Stimulated activated CD8-positive, alpha-beta memory T cell treated with anti-CD3 and anti-CD28 coated beads, Interleukin-15, amount 100 ng/mL, for 1 hour (primary cell): ENCODE results near the gene ARID1B.

Experiments
- DNase-seq: peaks from one replicate; pipeline ENCODE4 v3.0.0-alpha.2; 2020; ENCODE audit warnings: low read depth

The ARID1B gene

DNA sequence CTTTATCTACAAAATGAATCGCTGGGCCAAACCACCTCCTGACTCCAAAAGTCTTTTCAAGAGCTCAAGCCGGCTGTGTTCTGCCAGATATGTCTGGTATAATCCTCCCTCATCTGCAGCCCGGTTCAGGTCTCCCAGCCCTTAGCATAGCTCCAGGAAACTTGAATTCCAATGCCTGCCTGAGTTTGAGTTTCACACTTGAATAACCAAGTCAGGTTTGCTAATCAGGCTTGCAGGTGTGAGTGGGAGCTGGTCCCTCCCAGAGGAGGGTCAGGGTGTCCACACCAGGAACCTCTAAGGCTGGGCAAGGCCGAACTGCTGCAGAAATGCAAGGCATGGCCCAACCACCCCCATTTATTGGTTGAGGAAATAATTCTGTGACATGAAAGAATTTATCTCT lies 449.6 kb downstream of the ARID1B start:
- no peak for DNase-seq

DNA sequence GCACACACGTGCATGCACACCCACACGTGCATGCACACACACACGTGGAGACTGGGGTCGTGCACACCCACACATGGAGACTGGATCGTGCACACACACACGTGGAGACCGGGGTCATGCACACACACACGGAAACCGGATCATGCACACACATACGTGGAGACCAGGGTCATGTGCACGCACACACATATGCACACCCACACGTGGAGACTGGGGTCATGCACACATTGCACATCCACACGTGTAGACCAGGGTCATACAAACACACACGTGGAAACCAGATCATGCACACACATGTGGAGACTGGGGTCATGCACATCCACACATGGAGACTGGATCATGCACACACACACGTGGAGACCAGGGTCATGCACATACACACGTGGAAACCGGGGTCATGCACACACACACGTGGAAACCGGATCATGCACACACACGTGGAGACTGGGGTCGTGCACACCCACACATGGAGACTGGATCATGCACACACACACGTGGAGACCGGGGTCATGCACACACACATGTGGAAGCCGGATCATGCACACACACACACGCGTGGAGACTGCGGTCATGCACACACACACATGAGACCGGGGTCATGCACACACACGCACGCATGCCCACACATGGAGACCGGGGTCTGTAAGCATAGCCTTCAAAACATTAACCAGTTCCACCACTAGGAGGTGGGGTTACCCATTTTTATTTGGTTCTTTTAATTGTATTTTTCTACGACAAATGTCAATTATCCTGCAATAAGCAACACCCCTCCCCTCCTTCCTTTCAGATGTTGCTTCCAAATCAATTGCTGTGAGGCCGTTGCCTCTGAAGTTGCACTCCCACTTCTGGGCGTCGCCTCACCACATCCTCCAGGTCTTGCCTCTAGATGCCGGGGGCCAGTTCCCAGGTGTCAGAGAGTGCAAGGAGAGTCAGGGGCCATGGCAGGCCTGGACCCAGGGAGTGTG lies 450.3 kb downstream of the ARID1B start:
- DNase-seq = no peak

DNA sequence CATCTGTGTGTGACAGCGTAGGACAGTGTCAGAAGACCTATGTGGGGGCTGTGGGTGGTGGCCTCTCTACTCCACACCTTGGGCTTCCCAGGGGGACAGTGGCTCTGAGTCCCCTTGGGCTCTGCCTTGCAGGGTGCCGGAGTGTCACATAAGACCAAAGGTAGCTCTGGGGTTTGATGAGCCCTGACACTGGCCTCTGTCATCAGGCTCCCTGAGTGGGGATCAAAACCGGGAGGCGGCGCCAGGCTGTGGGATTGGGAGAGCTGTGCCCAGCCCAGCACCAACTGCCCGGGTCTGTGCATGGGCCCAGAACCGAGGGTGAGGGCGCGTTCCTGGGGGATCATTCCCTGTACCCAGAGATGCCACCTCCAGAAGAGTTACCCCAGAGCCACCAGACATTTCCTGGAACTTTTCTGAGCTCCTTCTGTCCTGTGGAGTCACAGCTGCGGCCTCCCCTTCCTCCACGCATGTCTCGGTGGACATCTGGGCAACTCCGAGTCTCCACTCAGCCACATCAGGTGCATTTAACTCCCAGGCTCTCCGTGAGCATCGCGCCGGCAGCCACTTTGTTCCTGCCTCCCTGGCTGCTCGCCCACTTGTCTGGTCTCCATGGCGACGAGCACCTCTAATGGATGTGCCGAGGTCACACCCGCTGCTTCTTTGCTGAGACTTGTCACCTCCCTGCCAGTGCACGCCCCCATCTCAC lies 451.4 kb downstream of the ARID1B start:
- no peak for DNase-seq

DNA sequence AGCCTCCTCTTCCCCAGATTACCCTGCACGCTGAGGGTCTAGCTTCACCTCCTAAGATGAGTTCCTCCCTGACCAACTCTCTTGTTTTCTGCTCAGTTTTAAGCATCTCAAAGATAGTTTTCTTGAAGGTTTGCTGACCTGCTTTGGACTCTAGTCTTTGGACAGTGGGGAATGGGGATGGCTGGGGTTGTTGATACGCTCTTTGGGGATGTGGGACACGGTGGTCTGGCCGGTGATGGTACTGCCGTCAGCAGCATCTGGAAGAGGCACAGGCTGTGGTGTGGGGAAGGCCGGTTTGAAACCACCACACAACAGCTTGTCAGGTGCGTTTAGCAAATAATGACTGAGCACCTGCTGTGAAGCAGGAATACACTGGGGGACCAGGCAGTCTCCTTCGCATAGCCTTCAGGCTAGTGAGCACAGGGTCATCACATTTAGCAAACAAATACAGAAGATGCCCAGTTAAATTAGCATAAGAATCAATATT lies 452.0 kb downstream of the ARID1B start:
- DNase-seq = no peak

DNA sequence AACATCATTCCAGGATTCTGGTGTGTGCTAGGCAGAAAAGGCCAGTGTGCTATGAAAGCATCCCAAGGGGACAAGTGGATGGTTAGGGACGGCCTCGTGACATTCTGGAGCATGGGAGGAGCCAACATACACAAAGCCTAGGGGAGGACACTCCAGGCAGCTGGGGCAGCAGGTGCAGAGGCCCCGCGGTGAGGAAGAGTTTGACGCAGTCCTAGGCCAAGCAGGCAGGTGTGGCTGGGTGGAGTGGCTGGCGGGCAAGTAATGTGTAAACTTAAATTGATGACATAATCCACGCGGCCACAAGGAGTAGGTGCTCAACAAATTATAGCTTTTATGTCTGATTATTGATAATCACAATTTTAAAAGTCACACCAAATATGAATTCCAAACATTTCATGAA lies 452.5 kb downstream of the ARID1B start:
- no peak for DNase-seq

DNA sequence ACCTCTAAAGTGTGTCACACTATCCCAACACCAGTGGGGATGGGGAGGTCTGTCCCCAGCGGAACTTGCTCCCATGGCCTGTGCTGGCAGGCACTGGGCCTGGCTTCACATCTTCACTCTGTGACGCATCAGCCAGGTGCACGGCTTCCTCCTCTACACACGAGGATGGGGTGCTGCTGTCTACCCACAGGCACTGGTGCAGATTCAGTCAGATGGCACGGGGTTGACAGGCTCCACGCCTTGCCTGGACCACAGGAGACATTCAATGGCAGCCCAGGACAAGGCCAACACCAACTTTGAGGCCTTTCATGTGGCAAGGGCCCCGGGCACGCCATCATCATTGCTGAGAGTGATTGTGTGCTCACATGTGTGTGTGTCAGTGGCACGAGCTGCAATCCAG lies 453.7 kb downstream of the ARID1B start:
- no peak for DNase-seq

DNA sequence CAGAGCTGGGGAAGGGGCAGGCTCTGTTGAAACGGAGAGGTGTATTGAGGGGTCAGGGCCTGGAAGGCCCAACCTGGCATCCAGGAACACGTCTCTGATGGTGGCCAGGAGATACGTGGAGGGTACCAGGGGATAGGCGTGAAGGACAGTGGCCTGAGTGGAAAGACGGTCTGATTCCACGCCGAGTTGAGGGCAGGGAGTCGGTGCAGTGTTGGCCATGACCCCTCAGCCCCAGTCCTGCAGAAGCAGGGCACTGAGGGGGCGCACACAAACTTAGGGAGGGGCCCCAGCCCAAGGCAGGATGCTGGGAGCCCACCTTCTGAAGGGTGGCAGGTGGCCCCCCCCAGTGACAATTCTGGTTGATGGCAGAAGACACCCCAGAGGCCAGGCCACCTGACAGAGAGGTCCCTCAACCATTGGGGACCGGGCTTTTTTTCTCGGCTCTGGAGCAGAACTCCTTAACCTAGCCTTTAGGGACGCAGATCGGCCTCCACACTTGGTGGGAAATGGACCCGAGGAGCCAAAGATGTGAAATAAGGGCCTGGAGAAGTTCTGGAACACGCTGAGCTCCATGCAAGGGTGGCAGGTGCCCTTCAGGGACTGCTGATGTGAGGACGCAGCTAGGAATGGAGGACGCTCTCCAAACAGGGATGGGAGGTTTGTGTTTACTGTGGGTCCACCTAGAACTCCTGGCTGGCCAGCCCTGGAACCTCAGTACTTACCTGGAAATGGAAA lies 455.1 kb downstream of the ARID1B start:
- DNase-seq = no peak

DNA sequence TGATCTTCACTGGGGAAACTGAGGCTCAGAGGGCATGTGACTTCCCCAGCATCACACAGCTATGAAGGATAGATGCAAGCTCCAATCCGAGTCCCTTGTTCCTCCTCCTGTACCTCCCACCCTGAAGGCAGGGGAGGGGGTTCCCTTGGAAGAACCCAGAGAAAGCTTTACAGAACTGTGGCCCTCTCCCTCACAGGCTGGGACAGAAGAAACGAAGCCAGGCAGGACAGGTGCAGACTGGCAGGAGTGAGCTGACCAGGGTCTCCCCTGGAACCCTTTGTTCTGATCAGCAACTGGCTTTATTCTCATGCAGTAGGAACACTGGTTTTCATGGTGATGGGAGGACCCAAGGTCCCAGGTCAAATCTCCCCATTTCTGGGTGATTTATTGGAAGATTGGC lies 456.0 kb downstream of the ARID1B start:
- no peak for DNase-seq

DNA sequence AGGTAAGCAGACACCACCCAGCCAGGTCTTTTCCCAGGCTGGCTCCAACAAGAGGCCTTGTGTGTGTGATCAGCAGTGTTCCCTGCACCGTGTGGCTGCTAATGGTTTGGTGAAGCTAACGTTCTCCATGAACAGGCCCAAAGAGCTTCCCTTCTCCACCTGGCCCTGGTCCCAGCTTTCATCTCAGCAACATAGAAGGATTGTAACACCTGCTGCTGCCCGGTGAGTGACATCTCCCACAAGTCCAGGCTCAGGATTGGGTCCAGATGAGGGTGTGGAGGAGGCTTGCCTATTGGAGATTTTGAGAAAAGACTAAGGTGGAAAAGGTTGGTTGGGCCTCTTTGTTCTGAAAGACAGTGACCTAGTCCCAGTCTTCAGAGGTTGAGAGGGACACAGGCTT lies 456.5 kb downstream of the ARID1B start:
- DNase-seq = no peak

DNA sequence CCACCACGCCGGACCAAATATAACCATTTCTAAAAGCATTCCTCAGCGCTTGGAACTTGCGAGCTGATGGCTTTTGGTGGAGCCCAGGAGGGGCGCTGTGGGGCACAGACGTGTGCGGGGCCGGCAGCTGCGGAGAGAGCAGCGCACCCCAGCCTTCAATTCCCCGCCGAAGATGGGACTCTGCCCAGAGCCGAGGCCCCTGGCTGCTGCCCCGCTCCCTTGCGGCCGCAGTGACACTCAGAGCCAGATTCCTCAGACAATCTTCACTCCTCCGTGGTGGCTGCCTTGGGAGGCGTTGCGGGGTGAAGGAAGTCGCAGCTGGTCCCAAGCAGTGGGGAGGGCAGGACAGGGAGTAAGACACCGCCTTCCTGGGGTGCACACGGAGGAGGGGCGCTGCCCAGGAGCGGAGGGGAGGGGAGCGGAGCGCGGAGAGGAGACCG lies 458.4 kb downstream of the ARID1B start:
- DNase-seq = peak; percentile 6

DNA sequence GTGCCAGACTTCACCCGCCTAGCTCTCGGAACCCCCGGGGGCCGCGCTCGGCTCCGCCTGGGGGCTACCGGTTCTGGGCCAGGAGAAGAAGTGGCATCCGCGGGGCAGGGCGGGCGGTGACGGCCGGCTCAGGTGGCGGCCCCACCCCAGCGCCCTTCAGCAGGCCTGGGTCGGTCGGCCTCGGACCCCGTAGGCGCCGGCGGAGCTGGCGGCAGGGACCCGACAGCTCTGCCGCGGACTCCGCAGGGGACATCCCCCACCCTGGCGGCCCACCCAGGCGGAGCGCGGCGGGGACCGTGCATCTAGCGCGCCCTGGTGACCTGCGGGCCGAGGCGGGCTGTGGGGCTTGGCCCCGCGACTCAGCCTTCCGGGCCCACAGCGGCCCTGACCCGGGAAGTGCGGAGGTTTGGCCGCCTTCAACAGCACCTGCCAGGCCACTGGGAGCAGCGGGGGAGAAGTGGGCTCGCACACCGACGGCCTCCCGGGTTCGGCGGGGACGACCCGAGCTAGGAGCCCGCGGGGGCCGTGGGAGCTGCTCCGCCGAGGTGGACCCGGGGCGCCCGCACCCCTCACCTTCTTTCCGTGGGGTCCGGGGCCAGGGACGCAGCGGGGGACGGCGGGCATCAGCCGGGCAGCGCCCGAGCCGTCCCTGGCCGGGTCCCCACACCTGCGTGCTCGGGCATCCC lies 459.0 kb downstream of the ARID1B start:
- peak; percentile 2 for DNase-seq

DNA sequence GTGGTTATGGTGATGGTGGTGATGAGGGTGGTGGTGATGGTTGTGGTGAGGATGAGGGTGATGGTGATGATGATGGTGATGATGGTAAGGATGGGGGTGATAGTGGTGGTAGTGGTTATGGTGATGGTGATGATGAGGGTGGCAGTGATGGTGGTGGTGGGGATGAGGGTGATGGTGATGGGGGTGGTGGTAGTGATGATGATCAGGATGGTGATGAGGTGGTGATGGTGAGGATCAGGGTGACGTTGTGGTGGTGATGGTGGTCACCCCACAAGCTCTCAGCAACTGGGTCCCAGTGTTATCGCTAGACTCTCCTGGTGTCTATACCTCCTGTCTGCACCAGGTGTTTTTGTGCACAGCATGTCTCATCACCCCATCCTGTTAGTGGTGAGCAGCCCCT lies 461.2 kb downstream of the ARID1B start:
- no peak for DNase-seq

DNA sequence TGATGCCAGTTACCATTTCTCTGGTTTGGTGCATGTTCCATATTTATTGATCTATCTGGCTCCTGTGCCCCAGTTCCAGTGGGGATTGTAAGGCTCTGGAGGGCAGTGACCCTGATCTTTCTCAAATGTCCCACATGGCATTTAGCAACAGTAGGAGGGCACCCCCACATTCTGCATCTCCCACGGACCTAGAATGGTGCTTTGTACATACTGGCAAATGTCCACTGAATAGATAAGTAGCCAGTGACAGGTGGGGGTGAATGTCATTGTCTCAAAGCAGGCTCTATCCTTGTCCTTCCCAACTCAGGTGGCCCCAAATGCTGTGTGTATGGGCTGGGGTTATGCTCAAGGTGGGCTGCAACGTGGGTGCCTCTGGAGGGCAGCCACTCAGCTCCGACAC lies 462.0 kb downstream of the ARID1B start:
- DNase-seq = no peak

DNA sequence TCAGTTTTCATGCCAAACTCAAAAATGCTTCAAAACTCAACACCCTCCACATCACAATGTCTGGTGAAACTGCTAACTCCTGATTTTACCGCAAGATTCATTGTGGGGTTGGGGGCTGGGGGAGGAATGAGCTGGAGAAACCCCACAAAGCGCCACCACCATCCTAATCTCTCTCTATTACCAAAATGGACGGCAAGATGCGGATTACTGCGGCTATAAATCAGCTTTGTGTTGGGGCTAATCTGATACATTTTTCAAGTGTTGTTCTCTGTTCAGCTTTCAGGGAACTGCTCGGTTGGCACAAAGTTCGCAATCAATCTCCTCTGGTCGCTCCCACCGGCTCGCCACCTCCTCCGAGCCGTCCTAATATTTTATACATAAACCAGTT lies 462.5 kb downstream of the ARID1B start:
- DNase-seq = no peak

DNA sequence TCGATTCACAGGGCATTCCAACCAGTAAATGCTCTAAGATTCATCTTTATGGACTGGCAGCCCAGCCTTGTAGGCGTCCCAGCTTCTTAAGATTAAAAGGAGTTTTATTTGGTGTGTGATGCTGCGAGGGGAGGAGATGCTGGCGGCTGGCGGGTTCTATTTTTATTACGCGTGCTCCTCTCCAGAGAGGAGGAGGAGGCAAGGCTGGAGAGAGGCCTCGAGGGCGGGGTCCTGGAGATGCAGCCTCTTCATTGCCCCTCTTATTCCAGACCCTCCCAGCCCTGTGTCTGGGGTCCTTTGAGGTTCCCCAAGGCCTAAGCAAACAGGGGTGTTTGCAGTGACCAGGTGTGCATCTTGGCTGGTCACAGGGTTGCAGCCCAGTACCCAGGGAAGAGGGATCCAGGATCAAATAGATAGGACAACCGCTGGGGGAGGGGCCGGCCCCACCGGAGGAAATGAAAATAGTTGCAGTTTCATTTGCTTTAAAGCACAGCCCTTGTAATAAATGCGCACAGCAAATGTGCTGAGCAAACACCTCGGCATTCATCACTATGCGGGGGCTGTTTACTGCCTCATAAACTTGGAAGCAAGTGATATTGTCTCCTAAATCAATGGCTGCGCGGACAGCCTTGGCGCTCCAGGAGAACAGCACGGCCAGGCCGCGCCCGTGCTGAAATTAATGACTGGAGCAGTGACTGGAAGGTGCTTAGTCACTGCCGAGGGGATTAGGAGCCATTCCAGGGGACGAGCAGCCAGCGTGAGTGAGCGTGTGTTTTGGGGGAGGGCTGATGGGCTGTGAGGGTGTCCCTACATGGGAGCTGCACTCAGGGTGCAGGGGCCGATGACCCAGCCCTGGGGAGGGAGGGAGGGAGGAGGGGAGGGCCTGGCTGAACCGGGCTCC lies 463.1 kb downstream of the ARID1B start:
- no peak for DNase-seq

DNA sequence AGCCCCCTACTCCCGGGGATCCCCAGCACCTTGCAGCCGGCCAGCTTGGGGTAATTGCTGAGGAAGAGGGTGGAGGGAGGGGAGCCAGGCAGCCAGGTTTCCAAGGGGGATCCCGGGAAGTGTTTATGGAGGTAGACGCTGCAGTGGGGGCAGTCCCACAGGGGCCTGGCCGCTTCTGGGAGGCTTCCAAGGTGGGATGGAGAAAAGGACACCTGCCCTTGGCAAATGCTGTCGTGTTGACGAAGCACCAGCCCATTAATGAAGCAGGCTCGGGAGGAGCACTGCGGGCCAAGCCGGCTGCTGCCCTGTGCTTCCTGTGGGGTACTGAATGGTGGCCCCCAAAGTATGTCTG lies 463.8 kb downstream of the ARID1B start:
- no peak for DNase-seq

DNA sequence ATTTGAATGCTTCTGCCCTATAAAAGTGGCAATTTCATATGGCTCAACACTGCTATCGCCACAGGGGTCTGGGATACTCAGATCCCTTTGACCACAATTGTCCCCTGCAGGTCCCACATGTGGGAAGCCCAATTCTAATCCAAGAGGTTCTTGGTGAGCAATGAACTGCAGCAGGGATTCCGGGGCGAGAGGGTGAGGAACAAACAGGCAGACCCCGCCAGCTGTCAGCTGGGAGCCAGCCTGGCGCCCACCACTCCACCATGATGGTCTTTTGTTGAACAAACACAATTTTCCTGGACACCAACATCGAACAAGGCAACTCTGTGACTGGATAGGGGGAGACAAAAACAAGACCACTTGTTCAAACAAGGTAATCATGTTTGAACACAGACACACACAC lies 465.6 kb downstream of the ARID1B start:
- DNase-seq = no peak

DNA sequence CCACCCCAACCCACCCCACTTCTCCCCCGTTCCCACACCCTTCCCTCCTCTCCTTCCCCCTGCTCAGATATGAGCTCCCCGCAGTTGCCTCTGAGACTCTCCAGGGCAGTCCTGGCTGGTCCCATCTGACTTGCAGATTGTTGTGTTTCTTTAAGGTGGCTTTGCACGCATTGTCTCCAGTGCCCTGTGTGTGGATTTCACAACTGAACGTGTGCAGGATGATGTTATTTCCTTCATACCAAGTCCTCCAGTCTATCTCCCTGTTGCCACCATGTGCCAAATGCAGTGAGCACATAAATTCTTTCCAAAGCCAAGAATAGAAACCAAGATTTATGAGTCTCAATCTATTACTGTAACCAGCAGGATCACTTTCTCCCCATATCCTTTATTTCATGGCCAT lies 467.0 kb downstream of the ARID1B start:
- no peak for DNase-seq

DNA sequence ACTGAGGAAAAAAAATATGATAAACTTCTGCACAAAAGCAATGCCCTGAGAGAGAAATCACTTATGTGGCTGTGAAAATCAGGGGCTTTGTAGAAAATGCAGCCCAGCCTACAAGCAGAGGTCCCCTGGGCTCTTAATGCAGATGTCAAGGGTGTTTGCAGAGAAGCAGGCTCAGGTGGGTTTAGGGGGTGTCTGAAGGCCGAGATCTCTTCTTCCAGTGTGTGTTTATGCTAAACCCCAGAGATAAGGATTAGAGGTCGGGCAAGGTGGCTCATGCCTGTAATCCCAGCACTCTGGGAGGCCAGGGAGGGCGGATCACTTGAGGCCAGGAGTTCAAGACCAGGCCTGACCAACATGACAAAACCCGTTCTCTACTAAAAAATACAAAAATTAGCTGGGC lies 467.6 kb downstream of the ARID1B start:
- DNase-seq = no peak

DNA sequence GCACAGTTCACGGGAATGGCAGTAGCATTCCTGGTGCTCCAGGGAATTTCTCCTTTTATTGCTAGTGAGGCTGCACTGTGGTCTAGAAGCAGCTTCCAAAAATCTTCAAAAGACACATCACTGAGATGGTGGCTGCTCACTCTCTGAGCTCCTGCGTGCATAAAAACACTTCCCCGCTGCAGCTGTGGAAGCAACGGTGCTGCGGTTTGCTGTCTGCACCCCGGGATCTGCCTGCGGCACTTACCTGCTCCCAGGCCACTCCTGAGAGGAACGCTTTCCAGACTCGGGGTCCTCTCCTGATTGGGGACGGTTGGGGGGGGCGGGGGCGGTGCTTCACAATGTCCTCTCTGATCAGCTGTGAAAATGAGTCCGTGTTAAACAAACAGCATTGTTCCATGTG lies 468.3 kb downstream of the ARID1B start:
- DNase-seq = no peak

DNA sequence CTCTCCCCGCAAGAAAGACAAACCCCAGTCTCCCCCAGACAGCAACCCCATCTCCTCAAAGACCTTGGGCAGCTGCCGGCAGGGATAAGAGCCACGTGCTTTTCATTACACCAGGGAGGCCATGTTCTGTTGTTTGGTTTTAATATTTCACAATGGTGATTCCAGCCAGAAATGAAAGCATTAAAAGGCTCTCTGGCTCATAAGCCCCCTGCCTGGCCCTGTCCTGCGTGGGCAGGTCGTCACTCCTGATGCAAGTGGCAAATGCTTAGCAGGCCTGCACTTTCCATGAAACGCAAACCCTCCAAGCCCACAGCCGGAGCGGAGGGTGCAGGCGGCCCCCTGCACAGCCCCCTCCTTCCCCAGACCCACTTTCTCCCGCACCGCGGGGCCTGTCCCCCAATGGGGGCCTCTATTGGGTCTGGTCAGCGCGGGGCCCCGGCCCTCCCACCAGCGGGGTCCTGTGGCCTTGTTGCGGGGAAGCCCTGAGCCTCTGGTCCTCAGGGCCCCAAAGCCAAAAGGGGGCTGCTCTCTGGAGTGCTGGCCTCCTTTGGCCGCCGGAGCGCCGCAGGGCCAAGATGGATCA lies 469.0 kb downstream of the ARID1B start:
- no peak for DNase-seq
